Stimulated activated CD4-positive, alpha-beta T cell treated with anti-CD3 and anti-CD28 coated beads, Interleukin-2, amount 100 ng/mL, for 24 hours (primary cell): Measurements from ENCODE around the gene PHKG1.
"Not testable (repeated sequence)": the region's sequence is repeated elsewhere in the genome, so short reads cannot be mapped to it uniquely, and the experiment has no call there.

Experiments
- DNase-seq, 2 donors: peaks; one replicate each; pipeline ENCODE4 v3.0.0-alpha.2; 2020

PHKG1 gene

DNA sequence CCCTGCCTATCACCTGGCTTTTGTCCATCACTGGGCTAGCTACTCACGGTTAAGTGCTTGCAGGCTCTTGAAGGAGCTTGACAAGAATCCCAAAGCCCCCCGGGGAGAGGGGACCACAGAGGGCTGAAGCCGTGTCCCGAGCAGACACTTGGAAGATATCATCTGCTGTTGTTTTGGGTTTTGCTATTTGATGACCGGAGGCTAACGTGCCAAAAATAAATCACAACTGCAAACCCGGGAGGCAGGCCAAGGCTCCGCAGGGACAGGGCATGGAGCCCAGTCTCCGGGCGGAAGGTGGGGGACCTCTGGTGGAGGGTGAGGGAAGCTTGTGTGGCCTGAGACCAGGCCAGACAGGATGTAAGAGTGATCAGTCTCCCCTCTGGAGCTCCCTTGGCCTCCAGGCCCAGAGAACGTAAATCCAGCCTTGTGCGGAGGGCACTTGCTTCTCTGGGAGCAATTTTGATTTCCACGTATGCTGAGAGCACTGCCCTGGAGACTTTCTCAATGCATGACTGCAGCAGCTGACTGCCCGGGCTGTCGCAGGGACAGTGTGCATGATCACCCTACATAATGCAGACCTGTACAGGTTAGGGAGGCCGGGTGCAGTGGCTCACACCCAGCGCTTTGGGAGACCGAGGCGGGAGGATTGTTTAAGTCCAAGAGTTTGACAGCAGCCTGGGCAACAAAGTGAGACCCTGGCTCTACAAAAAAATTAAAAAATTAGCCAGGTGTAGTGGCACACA is at the start of gene PHKG1:
Gene PHKG1 (minus strand): TSS at position 164 of the 743 bp plus-strand sequence. CDS start 4,011 bp downstream, outside the sequence.
- no peak for DNase-seq

DNA sequence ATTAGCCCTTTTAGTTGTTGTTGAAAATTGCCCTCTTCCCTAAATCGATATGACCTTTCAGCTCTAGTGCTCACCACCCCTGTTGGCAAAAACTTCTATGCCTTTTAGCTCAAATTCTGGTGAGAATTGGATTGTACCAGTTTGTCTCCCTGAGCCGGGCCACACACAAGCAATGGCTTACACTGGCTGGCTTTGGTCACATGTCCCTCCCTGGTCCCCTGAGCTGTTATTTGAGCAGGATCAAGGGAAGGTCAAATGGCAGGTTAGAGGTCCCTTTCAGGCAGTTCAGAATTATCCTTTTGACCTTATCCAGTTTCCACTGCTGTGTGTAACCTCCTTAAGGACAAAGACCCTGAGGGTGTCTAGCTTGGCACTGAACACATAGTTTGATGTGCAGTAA is 38.3 kb upstream of the PHKG1 start:
- not testable (repeated sequence) for DNase-seq

GRCh38 chr7:56127241-56127975 is 34.7 kb upstream of the PHKG1 start:
- no peak for DNase-seq

DNA sequence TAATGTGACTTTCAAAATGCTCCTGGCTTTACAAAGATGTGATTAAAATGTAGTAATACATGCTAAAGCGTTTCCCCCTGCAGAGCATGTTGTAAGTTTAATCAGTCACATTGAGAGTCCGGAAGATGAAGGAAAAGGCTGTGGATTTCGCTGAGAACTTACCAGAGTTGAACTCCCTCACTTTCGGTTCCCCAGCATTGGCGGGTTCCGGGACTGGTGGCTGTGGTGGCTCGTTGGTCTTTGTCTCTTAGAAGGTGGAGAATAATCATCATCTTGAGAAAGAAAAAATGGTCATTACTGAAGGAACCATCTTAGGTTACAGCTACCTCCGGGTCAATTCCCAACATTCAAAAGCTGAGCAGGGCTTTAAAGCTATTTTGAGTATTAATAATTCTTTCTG is 33.1 kb upstream of the PHKG1 start:
- no peak for DNase-seq

GRCh38 chr7:56124981-56125380 is 32.2 kb upstream of the PHKG1 start:
- no peak for DNase-seq

DNA sequence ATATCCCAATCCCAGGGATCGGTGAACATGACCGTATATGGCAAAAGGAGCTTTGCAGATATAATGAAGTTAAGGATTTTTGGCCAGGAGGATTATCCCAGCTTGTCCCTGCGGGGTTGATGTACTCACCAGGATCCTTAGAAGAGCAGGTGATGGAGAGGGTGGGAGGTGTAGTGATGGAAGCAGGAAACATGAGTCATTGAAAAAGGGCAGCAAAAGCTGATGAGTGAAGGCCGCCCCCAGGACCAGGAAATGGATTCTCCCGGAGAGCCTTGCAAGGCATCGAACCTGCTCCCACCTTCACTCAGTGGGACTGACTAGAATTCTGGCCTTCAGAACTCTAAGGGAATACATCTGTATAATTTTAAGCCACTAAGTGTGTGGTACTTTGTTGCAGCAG is 28.7 kb upstream of the PHKG1 start:
- DNase-seq: no peak

DNA sequence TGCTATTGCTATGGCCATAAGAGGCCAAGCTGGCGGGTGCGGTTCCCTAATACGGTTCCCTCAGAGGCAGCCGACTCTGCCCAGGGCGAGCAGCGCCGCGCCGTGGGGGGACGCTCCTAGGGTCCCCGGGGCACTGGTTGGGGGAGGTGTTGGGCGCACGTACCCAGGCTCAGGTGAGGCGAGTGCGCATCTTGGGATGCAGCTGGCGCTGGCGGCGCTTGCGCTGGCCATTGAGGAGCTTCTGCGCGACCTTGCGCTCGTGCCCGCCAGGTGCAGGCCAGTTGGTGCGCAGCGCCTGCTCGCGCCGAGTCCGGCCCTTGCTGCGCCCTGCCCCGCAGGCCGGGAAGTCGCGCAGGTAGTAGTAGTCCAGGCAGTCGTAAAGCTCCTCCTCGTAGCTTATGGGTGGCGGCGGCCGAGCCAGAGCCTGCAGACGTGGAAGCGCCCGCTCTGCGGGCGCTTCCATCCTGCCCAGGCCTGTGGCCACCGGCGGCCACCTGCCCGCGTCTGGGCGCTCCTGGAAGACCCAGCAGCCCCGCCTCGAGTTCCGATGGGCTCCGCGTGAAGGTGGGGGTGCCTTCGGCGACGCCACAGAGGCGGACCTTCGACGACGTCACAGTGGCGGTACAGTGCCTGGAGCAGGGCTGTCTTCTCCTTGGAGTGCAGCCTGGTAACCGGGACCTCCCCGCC is 23.2 kb upstream of the PHKG1 start, which contains the start of gene NUPR2:
Gene NUPR2 (minus strand): TSS at position 566 of the 687 bp plus-strand sequence. CDS start 103 bp downstream, at position 463.
- no peak for DNase-seq

- DNase-seq: not testable (repeated sequence)
These were observed 19.5 kb upstream of the PHKG1 start for GRCh38 chr7:56112244-56112643.

DNA sequence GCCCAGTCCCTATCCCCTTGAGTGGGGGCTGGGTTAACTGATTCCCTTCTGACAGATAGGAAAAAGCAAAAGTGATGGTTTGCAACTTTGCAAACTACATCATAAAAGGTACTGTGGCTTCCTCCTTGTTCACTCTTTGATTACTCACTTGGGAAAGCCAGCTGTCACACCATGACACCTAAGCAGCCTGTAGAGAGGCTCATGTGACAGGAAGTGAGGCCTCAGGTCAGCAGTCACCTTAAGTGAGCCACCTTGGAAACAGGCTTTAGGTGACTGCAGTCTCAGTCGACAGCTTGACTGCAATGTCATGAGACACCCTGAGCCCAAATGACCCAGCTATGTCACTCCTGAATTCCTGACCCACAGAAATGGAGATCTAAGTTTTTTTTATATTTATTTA is 17.9 kb upstream of the PHKG1 start:
- DNase-seq: no peak

GRCh38 chr7:56107954-56108258 is 15.2 kb upstream of the PHKG1 start:
- DNase-seq: no peak

- peak; percentile 90 to 93 for DNase-seq
These were observed 13.6 kb upstream of the PHKG1 start, which contains the start of gene CHCHD2 for GRCh38 chr7:56106108-56107073. TSS of gene CHCHD2 (minus strand) at chr7:56106476. CDS start at chr7:56106413, 63 bp downstream.

- peak; percentile 28 to 30 for DNase-seq
These were observed 12.8 kb upstream of the PHKG1 start for GRCh38 chr7:56105508-56105907.

DNA sequence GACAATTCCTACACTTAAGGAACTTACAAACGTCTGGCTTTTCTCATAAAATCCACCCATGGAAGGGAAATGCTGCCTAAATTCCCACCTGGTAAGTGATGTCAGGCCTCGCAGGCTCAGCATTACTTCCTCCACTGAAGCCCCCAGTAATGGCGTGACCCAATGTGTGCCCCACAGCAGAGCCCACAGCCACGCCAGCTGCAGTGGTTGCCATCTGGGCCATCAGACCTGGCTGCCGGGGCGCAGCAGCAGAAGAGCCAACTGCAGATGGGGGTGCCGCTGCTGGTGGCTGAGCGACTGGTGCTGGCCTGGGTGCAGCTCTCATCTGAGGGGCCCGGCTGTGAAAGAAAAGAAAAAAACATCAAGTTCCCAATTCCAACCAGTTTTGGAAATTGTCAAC is 11.4 kb upstream of the PHKG1 start:
- not testable (repeated sequence) for DNase-seq

DNA sequence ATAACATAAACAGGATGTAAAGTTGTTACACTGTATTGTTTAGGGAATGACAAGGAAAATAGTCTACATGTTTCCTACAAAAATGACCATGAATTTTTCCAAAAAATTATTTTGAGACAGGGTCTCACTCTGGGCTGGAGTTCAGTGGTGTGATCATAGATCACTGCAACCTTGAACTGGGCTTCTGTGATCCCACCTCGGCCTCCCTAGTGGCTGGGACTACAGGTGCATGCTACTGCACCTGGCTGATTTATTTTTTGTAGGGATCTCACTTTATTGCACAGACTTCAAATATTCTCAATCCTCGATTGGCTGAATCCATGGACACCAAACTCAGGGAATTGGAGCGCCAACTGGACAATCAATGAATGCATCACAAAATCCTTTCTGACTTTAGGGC is 6.9 kb upstream of the PHKG1 start:
- DNase-seq: no peak

GRCh38 chr7:56098187-56099008 is 5.6 kb upstream of the PHKG1 start:
- not testable (repeated sequence) for DNase-seq

DNA sequence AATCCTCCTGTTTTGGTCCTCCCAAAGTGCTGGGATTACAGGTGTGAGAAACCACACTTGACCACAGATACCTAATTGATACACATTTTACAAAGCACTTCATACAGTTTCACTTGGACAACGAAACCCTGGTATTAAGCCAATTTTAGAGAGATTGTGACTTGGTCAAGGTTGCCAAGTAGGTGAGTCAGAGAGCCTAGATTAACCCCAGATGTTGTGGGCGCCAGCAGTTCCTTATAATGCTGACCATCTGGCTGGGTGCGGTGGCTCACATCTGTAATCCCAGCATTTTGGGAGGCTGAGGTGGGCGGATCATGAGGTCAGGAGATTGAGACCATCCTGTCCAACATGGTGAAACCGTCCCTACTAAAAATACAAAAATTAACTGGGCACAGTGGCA is 4.9 kb upstream of the PHKG1 start:
- DNase-seq: no peak

GRCh38 chr7:56092388-56092787 is 364 bp downstream of the PHKG1 start:
- DNase-seq: not testable (repeated sequence)

GRCh38 chr7:56091591-56091990 is 1.2 kb downstream of the PHKG1 start:
- no peak for DNase-seq

DNA sequence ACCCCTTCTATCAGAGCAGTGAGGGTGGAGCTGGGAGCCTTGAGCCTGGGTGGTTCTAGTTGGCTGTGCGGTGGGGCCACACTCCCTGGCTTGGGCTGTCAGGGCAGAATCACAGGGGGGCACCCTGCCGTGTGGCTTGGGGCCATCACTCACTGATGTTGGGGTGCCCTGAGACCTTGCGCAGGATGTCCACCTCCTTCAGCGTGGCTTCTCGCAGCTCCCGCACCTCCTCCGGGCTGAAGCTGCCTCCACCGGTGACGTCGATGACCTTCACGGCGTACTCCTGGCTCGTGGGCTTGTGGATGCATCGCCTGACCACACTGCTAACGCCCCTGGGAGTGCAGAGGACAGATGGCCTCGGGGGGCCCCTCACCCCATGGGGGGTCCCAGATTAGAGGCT is 5.3 kb downstream of the PHKG1 start:
- no peak for DNase-seq

DNA sequence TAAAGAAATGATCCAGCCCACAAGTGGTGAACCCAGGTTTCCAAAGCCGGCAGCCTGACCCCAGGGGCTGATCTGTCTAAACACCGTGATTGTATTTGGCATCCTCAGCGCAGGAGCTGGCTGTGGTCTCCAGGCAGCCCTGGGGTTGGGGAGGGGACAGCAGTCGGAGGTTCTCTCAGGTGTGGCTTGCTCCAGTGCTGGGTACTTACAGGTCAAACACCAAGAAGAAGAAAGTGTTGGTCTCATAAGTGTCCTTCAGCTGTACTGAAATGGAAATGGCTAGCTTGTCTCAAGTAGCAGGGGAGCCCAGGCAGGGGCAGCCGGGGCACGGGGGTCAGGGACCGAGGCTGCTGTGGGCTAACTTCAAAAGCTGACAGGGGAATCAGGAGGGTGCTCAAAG is 6.0 kb downstream of the PHKG1 start:
- DNase-seq: no peak

DNA sequence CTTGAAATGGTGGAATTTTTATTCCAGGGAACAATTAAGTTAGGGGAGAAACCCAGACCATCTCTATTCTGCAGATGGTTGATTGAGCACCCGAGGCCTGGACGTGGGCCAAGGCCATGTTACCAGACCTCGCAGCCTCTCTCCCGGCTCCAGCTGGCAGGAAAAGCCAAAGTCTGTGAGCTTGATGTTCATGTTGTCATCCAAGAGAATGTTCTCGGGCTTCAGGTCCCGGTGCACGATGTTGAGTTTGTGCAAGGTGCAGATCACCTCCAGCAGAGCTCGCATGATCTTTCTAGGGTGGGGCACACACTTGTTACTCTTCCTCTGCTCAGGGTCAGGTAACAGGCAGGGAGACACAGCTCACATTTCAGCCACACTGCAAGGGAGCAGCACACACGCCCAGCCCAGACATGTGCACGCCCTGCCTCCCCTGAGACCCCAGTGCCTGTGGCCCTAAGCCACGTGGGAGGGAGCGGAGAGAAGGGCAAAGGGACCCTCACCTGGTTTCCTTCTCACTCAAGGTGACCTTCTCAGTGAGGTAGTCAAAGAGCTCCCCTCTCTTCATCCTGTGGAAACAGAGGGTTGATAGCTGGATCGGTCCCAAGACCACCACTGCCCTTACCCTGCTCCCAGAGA is 9.5 kb downstream of the PHKG1 start:
- DNase-seq: no peak
